Measurements from ENCODE around the gene ATP6V0D1.
"Not testable (repeated sequence)": the region's sequence is repeated elsewhere in the genome, so short reads cannot be mapped to it uniquely, and the experiment has no call there.

Gene ATP6V0D1

DNA sequence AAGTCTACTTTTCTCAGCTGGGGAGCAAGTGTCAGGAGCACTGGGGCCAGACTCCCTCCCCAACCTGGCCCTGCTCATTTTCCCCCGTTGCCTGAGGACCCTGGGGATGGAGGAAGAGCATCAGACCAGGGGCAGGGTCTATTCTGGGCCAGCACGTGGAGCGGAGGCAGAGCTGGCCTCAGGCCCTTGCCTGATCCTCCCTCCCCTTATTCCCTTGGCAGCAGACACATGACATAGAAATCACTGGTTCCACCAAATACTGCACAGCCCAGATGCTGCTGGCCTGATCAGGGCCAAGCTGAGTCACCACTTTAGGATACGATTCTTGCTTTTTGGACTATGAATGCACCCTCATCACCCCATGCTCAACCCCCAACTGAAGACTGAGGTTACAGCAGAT lies 18.1 kb upstream of the ATP6V0D1 start:
- DNase-seq = no peak

DNA sequence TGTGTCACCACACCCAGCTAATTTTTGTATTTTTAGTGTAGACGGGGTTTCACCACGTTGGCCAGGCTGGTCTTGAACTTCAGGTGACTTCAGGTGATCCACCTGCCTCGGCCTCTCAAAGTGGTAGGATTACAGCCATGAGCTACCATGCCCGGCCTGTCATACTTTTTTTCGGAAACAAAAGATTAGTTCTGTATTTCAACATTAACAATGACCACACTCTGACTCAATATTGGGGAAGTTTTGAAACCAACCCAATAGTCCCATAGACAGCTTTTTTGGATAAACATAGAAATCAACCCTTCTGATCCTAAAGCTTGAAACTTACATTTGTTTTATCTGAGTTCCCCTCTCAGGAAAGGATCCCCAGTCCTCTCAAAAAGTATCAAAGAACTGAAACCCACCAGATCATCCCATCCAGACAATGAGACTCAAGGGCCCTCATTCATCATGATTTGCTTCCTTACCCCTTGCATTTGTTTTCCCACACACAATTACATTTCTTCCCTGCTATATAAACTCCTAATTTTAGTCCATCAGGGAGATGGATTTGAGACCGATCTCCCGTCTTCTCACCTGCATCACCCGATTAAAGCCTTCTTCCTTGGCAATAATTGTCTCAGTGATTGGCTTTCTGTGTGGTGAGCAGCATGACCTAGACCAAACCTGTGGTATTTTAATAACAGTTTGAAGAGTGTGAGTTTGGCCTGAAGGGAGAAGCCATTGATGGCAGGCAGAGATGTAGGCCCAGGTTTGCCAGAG lies 9.6 kb upstream of the ATP6V0D1 start:
- no peak for DNase-seq

DNA sequence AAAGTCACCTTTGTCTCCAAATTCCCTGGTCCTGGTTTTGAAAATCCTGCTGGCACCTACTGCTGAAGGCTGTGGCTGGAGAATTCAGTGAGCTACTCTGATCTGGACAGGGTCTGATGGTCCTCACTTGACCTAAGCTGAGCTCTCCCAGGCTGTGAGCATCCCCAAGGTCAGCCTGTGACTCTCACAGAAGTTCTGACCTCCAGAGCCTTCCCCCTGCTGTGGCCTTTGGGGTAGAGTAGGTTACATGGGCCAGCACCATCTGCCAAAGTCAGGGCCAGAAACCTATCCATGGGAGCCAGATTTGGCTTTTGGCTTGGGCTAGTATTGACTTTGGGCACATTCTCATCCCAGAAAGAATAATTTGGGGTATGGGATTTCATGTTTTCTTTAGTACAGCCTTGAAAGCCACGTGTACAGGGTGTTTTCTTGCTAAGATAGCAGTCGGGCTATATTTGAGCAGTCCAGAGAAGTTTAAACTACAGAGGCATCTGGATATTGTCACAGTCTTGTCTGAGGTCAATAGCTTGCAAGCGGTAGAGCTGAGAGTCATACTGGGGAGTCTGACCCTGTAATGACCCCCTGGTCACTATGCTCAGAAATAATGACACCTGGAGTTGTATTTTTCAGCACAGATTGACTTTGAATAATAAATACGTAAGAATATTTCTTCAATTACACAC lies 8.6 kb upstream of the ATP6V0D1 start:
- DNase-seq = no peak

- DNase-seq = not testable (repeated sequence)
Observed at GRCh38 chr16:67487561-67487960, 6.6 kb upstream of the ATP6V0D1 start.

DNA sequence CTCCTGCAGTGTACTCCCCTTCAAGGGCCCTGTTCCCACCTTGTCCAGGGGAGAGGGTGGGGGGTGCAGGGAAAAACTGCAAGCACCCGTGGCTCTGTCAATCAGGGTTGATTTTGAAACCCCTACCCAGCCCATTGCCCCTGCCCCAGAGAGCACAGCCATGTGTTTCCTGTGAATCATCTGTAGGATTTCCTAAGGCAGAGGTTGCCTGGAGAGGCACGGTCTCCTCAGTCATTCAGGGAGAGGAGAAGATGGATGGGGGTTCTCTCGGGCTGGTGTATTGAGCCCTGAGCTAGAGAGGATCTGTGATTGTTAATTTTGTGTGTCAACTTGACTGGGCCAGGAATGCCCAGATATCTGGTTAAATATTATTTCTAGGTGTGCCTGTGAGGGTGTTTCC lies 5.8 kb upstream of the ATP6V0D1 start:
- DNase-seq = no peak

DNA sequence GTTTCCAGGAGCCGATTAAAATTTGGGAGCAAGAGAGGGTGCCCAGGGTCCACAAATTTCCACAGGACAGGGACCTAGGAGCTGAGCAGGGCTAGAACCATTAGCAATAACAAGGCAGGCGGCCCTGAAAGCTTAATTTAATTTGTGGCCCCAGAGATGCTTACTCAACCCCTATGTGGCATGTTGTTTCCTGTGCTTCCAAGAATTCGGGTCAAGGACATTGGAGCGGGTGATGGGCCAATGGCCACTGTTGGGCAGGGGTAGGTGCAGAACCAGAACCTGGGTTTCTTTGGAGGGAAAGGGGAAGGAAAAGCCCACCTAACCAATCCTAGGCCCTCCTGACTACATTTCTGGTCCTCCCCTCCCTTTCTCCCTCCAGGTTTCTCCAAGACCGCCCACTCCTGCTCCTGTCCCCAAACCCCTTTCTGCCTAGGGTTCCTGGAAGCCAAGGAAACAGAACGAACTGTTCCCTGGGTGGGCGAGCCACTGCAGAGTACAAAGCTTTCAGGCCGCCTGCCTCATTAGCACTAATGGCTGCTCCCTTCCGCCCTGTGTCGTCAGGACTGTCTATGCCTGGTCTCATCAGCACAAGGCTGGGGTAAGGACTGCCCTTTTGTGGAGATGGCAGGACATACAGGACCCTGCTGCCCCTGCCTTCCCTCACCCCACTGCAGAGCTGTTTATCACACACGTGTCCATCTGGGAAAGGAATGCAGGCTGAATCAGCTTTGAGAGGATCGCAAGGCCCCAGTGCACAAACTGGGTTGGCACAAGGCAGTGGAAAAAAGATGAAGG lies 3.0 kb upstream of the ATP6V0D1 start:
- no peak for DNase-seq

- no peak for DNase-seq
Observed at GRCh38 chr16:67483150-67483549, 2.2 kb upstream of the ATP6V0D1 start, which contains the start of gene AGRP. TSS of gene AGRP (minus strand) at chr16:67483547. CDS start at chr16:67483398, 149 bp downstream.

DNA sequence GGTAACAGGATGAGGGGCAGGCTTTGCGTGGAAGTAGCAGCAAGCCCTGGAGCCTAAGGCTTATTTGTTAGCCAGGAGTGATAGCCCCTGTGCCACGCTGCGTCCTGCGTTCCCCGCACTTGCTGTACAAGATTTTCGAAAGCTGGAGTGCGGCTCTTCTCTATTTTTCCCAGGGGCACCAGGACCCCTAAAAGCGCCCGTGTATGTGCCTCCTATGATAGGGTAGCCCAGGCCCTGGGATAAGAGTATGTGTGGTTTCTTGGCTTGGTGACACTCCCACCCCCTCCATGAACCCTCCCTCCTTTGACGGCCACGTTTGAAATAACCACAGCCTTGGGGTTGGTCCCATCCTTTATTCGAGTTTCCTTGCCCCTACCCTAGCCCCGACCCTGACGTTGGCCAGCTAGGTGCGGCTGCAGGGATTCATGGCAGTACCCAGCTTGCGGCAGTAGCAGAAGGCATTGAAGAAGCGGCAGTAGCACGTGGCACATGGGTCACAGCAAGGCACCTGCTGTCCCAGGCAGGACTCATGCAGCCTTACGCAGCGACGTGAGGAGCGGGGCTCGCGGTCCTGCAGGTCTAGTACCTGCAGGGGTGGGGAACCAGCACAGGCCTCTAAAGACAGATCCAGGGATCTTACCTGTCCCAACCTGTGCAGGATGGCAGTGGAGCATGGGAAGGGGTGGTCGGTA lies 1.4 kb upstream of the ATP6V0D1 start:
- no peak for DNase-seq

DNA sequence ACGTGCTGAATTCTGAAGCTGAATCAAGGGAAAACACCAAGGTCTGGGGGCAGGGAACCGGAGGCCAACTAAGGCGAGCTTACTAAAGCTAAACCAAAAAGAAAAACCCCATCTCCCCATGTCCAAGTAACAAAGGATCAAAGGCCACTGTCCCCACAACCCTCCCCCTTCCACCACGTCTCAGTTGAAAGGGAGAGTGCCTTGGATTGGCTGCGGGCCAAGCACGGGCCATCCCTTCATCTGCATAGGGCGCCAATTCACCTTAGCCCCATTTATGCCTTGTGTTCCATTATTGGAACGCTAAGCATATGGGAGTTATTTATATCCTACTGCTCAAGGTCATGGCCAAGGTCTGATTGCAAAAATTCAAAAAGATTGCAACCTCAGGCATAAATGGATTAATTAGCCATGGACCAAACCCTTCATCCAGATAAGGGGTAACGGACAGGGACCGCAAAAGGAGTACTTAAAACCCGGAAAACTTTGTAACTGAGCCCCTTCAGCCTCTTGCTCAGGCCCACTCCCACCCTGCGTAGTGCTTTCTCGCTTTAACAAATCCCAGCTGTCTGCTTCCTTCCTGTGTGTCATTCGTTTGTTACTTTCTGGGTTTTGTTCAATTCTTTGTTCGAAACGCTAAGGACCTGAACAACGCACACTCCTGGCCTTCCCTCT lies 740 bp upstream of the ATP6V0D1 start:
- peak in 1 of 2 experiments; percentile 21 for DNase-seq

GRCh38 chr16:67477960-67478554 lies 2.9 kb downstream of the ATP6V0D1 start:
- no peak for DNase-seq

DNA sequence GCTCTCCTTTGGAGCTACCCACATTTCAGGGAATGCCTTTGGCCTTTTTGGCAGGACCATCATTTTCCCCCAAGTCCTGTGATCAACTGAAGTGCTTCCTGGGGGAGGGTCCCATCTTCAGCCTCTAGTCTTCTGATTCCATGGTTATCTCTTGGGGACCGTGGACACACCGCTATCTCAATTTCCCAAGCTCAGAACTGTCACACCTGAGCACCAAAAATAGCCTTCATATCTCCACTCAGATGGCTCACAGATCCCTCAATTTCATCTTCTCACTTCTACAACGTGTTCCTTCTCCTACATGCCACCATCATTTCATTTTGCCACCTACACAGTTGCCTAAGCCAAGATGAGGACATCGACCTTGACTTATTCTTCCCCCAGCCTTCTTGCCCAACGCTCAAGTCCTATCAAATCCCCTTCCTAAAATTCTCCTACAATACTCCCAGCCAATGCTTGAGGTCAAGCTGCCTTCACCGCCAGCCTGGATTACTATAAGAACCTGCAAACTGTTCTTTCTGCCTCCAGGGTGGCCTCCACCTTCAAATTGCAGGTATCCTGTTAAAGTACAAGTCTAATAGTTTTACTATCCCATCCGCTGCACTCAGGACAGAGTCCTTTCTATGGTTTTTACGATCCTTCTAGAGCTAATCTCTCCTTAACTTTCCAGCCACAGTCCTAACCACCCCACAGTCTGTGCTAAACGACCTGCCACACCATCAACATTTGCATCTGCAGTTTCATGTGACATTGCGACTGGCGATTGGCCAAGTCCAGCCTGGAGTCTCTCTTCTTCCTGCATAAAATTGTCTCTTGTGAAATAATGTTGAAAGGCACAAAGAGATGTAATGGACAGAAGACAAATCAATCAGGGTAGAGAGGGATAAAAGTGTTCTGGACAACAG lies 6.2 kb downstream of the ATP6V0D1 start:
- DNase-seq = no peak

- no peak for DNase-seq
Observed at GRCh38 chr16:67471758-67472384, 9.1 kb downstream of the ATP6V0D1 start.

DNA sequence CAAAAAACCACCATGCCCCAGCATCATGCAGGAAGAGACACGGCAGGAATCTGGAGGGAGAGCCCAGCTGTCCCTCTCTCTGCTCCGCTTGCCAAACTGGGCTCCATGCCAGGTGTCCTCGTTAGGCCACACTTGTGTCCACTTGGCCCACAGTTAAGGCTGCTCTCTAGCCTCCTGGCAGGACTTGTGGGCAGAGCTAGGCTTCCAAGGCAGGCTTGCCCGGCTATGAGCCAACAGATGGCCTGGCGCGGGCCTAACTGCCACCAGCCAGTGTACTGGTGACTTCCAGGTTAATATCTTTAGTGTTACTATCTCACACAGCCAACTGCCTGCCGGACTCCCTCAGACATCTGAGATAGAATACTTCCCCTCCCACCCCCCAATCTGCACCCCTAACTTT lies 10.6 kb downstream of the ATP6V0D1 start:
- no peak for DNase-seq

DNA sequence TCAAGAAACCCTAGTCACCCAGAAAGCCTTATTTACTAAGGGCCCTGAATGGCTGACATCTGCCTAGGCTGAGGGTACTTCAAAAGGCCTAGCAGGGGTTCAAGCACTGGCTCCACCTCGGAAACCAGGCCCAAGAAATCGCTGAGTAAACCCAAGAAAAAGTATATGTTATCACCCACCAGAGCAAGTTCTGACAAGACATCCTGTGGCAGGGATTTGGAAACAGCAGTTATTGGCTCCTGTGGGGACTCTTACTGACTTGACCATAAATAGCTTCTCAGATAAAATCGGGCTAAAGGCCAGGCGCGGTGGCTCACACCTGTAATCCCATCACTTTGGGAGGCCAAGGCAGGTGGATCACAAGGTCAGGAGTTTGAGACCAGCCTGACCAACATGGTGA lies 12.2 kb downstream of the ATP6V0D1 start:
- no peak for DNase-seq

- no peak for DNase-seq
Observed at GRCh38 chr16:67466581-67466980, 14.4 kb downstream of the ATP6V0D1 start.

DNA sequence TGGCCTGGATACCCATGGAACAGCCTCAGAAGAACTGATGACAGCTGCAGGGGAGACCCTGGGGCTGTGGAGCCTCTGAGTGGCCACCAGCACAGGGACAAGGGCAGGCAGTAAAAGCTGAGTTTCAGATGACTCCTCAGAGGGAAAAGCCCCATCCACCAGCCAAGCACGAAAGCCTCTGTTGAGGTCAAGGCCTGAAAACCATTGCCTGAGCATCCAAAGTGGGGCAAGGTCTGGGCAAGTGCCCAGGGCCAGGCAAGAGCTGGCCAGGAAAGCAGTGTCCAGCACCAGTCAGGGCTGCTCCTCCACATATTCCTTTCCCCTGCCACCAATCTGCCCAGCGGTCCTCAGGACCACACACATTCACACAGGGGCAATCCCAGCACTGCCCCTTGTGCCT lies 16.4 kb downstream of the ATP6V0D1 start:
- DNase-seq = no peak

DNA sequence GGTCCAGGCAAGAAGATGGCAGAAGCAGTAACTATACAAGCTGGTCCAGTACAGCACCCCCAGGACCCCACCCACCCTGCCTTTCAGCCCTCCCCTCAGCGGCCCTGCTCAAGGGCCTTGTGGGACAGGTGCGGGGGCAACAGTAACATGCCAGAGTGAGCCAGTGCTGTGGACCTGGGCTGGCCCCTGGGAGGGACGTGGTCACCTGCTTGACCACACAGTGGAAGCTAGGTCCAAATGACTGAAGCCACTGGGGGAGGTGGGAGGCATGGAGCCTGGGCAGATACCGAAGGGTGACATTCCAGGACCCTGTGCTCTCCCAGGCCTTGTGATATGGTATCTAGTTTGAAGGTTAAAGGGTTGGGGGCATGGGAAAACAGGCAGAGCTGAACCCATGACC lies 17.3 kb downstream of the ATP6V0D1 start:
- DNase-seq = no peak

DNA sequence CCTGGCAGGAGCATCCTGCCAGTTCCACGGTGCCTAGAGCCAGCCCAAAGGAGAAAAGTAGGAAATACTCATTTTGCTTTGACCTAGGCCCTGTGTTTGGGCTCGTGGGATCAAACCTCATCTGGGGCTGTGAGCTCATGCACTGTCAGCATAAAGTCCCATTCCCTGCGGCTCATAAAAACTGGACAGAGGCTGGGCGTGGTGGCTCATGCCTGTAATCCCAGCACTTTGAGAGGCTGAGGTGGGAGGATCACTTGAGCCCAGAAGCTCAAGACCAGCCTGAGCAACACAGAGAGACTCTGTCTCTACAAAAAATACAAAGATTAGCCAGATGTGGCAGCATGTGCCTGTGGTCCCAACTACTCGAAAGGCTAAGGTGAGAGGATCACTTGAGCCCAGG lies 17.9 kb downstream of the ATP6V0D1 start:
- DNase-seq = no peak

DNA sequence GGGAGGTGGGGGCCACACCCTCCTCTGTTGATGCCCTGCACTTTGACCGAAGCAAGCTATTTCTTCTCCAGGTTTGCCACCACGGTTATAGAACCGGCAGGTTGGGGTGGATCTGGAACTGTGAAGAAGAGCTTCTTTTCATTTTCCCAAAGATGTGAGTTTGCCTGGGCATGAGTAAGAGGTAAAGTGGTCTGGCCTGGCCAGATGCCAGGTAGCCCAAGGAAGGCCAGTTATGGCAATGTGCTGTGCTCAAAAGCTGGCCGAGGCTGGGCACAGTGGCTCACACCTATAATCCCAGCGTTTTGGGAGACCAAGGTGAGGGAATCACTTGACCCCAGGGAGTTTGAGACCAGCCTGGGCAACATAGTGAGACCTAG lies 18.7 kb downstream of the ATP6V0D1 start:
- DNase-seq = no peak

DNA sequence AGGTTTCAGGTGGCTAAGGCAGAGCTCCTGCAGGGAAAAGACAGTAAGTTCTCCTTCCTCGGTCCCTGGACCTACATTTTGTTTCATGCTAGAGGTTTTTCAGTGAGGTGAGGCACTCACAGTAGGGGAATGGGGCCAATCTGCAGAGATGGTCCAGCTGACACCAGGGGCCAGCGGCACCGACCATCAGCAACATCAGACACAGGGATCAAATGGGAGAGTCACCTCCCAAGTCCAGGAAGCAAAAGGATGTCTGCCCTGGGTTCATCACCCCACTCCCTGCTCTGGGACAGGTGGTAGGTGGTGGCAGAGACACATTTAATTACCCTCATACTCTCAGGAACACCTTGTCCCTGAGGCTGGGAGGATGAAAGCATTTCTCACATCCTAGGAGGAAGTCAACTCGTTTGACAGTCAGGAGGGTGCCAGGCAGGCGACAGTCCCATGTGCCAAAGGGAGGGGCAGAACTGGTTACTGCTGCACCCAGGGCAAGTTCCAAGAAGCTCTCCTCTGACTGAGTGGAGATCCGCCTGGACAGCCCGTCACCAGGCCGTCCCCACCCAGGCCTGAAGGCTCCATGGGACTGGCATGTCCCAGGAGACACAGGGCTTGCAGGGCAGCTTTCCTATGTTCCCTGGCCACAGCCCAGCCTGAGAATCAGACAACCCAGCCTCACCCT lies 19.2 kb downstream of the ATP6V0D1 start:
- no peak for DNase-seq

Data from activated CD4-positive, alpha-beta T cell treated with anti-CD3 and anti-CD28 coated beads, Interleukin-2, amount 50 U/mL, for 4 hours (primary cell).